GM03348 (cell line): ENCODE measurements around the gene SMURF1.

ENCODE experiments used
- DNase-seq: peaks from one replicate; pipeline ENCODE4 v3.0.0; 2012; ENCODE audit warnings: low spot score

SMURF1 gene

DNA sequence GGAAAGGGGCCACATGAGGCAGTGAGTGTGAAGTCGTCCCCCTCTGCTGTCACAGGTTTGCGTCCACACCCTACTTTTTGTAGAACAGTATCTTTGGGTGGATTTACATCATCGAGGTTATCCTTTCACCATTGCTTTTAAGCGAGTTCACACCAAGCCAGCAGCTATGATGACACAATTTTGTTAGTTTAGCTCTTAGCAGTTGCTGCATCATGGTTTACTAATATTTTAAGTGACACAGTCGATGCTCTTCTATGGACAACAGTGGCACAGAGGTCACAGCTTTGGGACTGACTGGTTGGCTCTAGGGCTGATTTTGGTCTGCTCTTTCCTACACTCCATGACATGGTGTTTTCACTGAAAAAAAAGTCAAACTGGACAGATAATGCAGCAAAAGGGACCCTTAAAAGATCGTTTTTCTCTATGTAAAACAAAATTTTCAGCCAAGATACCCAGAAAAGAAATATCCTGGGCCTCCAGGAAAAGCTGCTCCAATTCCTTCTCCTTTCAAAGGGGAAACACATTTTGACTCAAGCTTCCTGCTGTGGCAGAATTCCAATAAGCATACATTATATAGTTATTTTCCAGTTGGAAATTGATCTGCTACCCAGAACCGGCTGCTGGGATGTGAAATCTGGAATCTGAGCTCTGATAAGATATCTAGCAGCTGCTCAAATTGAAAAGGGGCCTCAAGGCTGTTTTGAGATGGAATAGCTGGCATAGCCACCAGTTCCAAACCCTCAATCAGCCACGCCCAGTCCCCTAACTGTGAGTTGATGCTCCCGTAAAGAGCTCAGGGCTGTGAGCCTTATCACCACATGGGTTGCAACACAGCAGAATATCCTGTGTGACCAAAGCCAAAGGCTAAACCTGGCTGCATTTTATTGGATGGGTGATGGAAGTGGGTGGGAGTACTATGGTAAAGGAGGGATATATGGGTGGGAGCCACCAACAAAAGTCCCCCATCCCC is 114.2 kb downstream of the SMURF1 start:
- no peak for DNase-seq

DNA sequence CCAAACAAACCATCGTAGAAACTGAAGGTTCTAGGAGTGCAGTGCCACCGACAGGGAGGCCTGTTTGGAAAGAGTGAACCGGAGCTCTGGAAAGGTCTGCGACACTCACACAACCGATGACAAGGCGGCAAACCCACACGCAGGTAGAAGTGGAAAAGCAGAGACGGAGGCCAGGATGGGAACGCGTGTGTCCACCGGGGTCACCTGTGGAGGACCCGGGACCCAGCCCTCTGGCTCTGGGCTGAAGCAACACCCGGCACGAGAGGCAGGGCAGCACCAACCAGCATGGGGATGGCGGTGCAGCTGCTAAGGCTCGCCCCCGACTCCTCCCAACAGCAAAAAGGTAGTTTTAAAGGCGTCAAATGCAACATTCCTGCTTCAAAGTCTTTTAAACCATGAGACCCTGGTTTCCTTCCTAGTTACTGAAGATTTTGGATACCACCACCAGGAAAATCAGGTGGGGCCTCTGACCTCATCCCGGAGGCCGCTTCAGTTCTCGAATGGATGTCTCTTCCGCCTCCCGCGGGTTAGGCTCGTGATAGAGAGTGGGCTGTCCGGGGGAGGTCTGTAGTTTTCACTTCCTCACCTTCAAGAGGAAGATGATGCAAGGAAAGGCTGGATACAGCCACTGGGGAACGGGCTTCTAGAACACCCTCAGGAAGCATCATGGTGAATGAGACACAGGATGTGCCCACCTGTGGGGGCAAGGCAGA is 115.5 kb downstream of the SMURF1 start:
- no peak for DNase-seq

DNA sequence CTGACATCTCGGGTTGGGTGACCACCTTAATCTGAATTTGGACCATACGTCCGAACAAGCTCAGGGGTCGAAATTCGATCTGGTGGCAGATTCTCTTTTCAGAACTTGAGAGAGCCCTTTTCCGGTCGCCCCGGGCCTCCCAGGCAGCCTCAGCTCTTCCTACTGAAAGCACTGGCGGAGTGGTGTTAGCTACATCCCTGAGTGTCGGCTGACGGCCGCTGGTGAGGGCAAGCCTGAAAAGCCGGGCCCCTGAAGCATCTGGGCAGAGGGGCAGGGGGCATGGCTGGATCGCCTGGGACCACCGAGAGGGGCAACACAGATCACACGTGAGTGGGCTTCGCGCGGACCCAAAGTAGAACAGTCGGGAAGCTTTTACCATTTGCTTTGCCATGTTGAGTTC is 116.1 kb downstream of the SMURF1 start:
- DNase-seq, result no peak

DNA sequence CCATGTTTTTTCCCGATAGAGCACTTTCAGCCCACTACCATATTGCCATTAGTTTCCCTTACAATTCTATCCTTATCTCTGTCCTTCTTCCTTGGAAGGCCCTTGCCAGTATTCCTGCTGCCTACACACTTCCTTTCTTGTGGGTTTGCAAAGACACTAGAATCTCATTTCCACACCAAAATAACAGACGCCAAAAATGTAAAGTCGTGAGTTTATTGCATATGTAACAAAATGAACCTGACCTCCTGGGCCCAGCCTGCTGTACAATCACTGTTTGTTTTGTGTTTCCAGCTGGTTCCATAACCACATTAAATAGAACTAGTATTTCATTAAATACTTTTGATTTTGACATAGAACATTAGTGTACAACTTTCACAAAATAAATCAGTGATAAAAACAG is 116.7 kb downstream of the SMURF1 start:
- DNase-seq, result no peak

DNA sequence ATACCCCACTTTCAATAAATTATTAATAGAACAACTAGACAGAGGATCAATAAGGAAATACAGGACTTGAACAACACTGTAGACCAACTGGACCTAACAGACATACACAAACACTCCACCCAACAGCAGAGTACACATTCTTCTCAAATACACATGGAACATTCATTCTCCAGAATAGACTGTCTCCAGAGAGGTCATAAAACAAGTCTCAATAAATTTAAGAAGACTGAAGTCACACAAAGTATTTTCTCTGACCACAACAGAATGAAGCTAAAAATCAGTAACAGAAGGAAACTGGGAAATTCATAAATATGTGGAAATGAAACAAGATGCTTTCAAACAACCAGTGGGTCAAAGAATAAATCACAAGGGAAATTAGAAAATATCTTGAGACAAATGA is 119.8 kb downstream of the SMURF1 start:
- DNase-seq, result peak; percentile 38

DNA sequence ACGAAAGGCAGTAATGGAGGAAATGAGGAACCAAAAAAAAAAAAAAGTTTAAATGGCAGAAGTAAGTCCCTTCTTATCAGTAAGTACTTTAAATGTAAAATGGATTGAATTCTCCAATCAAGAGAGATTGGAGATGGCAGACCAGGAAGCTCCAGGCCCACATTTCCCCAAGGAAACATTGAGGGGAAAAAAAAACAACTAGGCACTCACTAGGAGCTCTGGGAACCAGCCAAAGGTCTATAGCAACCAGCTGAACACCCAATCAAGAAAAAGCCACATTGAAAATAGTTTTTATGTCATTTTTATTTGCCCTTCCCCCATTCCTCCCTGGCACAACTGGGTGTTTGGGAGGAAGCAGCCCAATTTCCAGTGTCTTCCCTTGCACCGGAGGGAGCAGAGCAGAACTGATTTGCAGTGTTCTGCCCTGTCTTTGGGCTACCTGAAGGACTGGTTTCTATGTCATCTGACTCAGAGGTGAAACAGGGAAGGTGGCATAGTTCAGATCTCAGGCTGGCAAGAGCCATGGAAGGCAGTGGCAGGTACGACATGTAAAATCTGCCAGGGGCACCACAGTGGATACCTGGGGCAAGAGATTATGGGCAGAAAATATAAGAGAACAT is 121.9 kb downstream of the SMURF1 start:
- DNase-seq, result no peak

DNA sequence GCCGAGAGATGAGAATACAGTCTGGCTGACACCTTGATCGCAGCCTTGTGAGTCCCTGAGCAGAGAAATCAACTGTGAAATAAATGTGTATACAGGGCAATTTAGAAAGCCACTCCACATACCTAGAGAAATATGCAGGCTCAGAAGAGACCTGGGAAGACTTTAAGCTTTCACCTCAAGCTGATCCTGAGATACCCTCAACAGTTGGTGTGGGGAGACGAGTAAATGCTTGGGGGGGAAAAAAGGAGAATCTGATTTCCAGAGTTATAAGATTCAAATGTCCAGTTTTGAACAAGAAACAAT is 123.5 kb downstream of the SMURF1 start:
- no peak for DNase-seq

DNA sequence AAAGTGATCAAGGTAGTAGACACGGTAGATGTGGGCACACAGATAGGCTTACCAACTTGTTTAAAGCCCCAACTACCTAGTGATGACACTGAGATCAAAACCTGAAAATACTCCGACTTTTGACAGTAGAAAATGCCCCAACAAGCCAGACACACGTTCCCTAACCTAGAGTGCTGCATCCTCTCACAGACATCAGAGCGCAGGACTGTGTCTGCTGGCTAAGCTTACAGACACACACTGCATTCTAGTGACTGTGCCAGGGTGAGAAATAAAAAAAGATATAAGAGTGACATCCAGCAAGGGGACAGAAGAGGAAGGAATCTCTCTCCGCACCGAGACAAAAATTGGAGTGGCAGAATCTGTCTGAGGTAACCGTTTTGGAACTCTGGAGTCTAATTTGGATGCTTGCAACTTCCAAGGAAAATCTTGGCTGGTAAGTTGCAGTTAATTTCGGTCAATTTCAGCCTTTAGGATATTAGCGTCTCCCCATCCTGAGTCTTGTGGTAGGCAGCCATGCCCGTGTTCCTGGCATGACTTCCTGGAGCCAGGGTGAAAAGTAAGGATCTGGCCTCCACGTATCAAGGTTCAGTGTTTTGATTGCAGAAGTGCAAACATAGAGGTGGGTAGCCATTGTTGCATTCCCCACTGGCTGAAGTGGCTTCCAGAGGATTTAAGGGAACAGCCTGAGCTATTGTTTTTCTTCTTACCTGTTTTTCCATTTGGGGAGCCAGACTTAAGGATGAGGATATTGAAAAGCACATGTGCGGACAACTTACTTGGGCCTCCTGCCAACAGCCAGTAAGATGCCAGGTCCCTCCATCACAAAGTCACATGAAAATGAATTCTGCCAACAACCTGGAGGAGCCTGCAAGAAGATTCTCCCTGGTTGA is 124.1 kb downstream of the SMURF1 start:
- no peak for DNase-seq

DNA sequence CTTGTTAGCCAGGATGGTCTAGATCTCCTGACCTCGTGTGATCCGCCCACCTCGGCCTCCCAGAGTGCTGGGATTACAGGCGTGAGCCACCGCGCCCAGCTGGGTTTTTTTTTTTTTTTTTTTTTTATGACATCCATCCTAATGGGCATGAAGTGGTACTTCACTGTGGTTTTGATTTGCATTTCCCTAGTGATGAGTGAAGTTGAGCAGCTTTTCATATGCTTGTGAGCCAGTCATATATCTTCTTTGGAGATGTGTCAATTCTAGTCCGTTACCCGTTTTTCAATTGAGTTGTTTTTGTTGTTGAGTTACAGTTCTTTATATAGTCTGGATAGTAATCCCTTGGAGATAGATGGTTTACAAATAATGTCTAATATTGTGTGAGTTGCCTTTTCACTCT is 127.7 kb downstream of the SMURF1 start:
- DNase-seq, result no peak

DNA sequence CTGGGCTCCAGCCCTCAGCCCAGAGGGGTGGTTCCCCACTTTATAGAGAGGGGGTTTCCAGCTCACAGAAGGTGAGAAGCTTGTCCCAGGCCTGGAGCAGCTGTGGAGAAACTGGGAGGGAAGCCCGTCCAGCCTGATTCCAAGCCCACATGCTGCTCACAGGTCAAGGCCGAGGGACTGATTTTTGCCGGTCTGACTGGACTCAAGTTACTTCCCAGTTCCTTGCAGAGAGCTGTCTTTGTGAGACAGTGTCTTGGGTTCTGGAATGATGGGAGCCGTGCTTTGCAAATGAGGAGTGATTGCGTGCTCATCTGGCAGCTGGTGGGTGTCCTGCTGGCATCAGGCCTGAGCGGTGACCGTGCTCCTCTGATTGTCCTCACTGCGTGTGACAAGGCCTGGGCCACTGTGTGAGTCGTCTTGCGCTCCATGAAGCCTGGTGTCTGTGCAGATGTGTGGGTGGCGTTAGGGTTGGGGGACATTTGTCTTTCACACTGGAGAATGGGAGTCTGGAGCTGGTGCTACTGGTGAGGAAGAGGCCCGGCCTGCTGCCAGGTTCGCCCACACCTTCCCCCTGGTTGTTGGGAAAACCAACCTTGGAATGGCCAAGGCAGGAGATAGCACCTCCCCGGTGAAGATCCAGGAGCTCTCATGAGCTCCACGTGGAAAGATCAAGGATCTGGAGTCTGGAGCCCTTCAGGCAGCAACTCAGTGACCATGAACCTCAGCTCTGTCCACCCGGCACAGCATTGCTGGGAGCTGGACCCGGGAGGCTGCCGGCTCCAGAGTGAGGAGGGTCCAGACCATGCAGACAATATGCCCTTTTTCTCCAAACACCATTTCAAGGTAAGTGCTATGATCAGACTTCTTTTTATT is 129.6 kb downstream of the SMURF1 start:
- no peak for DNase-seq

DNA sequence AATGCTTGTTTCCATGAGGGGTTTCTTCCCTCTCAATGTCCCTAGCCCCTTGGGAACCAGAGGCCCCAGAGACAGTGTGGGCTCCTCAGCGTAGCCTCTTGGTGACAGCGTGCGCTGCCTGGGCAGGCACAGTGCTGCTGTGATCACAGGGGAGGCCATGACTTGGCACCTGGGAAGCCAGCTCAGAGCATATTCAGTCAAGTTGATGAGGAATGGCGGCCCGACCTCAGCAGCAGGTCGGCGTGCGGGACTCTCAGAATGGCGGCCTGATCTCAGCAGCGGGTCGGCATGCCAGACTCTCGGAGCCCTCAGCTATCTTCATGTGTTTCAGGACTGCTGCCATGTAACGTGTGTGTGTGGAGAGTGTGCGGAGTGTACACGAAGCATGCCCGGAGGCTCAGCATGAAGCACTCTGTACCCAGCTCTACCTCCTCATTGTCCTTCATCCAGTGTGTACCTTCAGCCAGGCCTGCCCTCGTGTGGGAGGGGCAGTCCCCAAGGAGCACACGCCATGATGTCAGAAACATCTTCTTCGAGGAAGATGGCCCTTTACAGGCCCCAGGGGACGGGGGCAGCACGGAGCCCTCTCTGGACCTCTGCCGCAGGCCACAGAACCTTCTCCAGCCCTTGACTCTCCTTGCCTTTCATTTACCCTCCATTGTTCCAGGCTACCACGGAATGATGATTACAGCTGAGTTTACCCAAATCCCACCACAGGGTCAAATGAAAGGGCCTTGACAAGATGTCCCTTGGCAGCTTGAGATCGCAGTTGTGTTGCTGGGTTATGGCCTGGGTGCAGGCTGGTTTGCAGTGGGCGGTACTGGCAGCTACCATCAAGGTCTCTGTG is 130.4 kb downstream of the SMURF1 start:
- DNase-seq, result no peak

DNA sequence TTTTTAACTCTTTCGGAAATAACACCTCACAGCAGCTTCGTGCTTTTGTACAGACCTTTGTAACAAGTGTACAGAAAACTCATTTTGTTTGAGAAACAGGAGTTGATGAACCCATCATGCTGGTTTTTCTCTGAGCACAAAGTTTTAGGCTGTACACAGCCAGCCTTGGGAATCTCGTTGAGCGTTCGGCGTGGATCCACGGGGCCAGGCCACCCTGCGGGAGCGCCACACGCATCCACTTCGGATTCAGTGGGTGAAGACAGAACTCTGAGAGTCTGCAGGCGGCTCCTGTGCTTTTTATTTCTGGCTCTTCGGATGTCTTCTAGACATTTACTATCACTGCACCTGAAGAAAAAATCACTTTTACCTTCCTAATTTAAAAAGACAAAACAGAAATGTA is 131.2 kb downstream of the SMURF1 start:
- DNase-seq, result no peak

DNA sequence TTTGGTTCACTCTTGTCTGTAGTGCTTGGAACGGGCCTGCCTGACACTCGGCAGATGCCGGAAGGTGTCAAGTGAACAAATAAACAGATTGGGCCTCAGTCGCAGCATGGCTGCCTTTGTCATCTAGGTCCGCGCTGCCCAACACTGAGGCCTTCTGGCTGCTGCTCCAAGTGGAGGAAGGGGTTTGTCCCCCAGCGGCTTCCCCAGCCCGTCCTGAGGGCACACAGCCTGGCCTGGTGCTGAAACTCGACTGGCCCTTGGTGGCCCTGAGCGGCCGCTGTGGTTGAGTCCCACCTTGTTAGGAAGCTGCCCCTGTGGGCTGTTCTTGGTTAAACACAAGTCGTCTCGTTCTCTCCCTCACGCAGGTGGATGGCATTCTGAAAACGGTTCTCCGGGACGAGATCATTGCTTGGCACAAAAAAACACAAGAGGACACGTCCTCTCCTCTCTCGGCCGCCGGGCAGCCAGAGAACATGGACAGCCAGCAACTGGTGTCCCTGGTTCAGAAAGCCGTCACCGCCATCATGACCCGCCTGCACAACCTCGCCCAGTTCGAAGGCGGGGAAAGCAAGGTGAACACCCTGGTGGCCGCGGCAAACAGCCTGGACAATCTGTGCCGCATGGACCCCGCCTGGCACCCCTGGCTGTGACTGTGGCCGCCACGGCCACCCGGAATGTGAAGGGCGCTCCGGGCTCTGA is 132.1 kb downstream of the SMURF1 start:
- DNase-seq, result no peak

DNA sequence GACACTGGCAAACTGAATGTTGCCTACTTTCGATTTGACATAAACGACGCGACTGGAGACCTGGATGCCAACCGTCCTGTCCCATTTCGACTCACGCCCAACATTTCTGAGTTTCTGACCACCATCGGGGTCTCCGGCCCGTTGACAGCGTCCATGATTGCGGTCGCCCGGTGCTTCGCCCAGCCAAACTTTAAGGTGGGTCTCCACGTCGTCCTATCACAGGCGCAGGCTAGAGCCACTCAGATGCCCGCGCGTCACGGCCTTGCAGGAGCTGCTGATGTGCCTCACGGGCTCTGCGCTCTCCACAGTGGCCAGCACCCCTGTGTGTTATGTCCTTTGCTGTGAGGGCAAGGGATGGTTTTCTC is 132.6 kb downstream of the SMURF1 start:
- DNase-seq, result no peak

DNA sequence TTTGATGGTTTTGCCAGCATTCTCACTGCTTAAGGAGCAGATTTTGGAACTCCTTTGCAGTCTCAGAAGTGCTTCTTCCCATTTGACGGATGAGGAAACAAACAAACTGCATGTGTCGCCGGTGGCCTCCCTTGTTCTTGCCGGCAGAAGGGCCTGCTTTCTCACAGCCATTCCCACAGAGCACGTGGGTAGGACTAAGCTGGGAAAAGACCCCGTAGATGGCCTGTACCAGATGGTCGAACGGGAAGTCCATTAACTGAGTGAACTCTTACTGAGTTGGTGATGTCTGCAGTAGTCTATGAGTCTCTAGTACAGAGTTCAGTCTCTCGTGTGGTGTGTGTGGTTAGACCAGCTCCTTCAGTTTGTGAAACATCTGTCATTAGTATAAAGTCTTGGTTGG is 133.6 kb downstream of the SMURF1 start:
- no peak for DNase-seq

DNA sequence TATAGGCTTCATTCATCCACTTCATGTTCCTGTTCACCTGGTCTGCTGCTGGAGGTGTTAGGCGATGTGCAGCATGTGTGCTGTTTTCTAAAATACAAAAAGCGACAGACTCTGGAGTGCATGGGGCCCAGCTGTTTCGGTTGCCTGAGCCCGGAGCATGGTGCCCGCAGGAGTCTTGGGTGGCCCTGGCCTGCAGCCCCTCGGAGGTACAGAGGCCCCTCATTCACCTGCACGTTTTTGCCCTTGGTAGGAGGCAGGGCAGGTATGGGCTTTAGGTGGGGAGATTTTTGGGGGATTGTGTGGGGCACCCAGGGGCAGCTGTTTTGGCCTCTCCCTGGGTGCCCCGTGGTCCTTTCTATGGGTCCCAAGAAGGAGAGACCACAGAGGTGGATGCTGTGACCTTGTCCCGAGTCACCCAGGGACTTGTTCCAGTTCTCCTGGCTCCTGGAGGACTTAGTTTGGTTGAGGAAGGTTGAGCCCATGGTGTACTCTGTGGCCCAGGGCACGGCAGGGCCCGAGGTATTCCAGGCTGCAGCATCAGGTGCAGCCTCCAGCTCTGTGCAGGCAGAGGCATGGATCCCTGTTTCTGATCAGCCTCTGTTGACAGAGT is 134.9 kb downstream of the SMURF1 start:
- no peak for DNase-seq

DNA sequence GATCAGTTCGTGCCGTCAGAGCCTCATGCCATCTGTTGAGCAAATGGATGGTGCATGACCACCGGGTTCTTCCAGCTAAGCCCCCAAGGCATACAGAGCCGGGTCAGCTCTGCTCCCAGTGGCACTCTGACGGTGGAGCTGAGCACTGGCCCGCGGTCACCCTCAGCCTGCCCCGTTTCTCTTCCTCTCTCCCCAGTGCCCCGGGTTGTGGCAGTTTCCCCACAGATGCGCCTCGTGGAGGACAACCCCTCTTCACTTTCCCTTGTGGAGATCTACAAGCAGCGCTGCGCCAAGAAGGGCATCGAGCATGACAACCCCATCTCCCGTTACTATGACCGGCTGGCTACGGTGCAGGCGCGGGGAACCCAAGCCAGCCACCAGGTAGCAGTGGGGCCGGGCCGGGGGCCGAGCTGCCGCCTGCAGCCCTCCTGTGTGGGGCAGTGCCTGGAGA is 135.7 kb downstream of the SMURF1 start:
- no peak for DNase-seq

DNA sequence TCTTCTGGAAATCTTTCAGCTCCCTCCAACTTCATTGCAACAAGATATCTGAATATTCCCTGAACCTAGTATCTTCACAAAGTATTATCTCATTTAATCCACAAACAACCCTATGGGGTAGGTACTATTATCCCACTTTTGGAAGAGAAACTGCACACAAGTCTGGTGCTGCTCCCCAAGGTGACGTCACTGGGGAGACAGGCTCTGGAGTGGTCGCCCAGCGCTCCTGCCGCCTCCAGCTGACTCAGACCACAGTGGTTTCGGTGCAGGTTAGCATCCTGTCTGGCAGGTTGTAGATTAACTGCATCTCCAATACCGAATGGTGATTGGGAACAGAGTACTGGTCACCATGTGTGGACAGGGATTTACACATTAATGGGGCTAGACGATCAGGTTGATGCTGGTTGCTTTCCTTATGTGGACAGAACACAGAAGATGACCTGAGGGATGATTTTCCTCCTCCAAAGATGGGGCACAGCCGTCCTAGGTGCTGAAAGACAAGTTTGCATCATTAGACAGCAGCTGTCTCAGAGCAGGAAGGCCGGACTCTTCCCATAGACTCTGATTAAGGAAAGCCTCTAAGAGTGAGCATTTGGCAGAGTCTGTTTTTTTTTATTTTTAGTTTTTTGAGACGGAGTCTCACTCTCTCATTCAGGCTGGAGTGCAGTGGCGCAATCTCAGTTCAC is 137.0 kb downstream of the SMURF1 start:
- no peak for DNase-seq
